ENCODE measurements around the gene RASGRP2.

The RASGRP2 gene

GRCh38 chr11:64723117-64723906 is 20.6 kb downstream of the RASGRP2 start, which contains the start of gene NRXN2:
Gene NRXN2 (minus strand): TSS chr11:64723197. CDS start chr11:64713699, 9,498 bp downstream.
- H2AFZ ChIP-seq (ENCODE audit: low read length, unreplicated experiment) = peak within 1 kb of the TSS; percentile 99
- H3K4me1 ChIP-seq (ENCODE audit: control insufficient read depth, insufficient read depth, low read length, unreplicated experiment) = no peaks in the 10 kb centered on the region
- H3K27ac ChIP-seq (ENCODE audit: low read depth, low read length) = no peak within 1 kb of the TSS
- peaks cover 37% of the 10 kb centered on the region for H3K27me3 ChIP-seq (ENCODE audit: insufficient read depth, low read length)
- H3K36me3 ChIP-seq (ENCODE audit: insufficient read depth, low read length) = no peaks in the 10 kb centered on the region
- peak within 1 kb of the TSS; percentile 84 for H3K4me3 ChIP-seq (ENCODE audit: low read depth, low read length)
- no peaks in the 10 kb centered on the region for H3K79me2 ChIP-seq (ENCODE audit: control insufficient read depth, insufficient read depth, low read length, unreplicated experiment)

- Histone ChIP-seq H3K4me3 (ENCODE audit: low read depth, low read length) (no peak overlapping the region), H2AFZ (ENCODE audit: low read length, unreplicated experiment) (no peak overlapping the region), H3K79me2 (ENCODE audit: control insufficient read depth, insufficient read depth, low read length, unreplicated experiment) (no peaks in the 10 kb centered on the region), H3K36me3 (ENCODE audit: insufficient read depth, low read length) (no peaks in the 10 kb centered on the region), H3K27me3 (ENCODE audit: insufficient read depth, low read length) (peaks cover 46% of the 10 kb centered on the region), H3K4me1 (ENCODE audit: control insufficient read depth, insufficient read depth, low read length, unreplicated experiment) (no peaks in the 10 kb centered on the region), H3K27ac (ENCODE audit: low read depth, low read length) (no peak overlapping the region)
These were observed 21.5 kb downstream of the RASGRP2 start for GRCh38 chr11:64722141-64723065.

GRCh38 chr11:64721359-64721699 is 22.6 kb downstream of the RASGRP2 start:
- H3K27ac ChIP-seq (ENCODE audit: low read depth, low read length) = no peak overlapping the region
- no peaks in the 10 kb centered on the region for H3K4me1 ChIP-seq (ENCODE audit: control insufficient read depth, insufficient read depth, low read length, unreplicated experiment)
- no peaks in the 10 kb centered on the region for H3K36me3 ChIP-seq (ENCODE audit: insufficient read depth, low read length)
- H3K79me2 ChIP-seq (ENCODE audit: control insufficient read depth, insufficient read depth, low read length, unreplicated experiment) = no peaks in the 10 kb centered on the region
- no peak overlapping the region for H3K4me3 ChIP-seq (ENCODE audit: low read depth, low read length)
- no peak overlapping the region for H2AFZ ChIP-seq (ENCODE audit: low read length, unreplicated experiment)
- peaks cover 56% of the 10 kb centered on the region for H3K27me3 ChIP-seq (ENCODE audit: insufficient read depth, low read length)

- Histone ChIP-seq H3K27ac (ENCODE audit: low read depth, low read length) (no peak overlapping the region), H2AFZ (ENCODE audit: low read length, unreplicated experiment) (no peak overlapping the region), H3K36me3 (ENCODE audit: insufficient read depth, low read length) (no peaks in the 10 kb centered on the region), H3K4me3 (ENCODE audit: low read depth, low read length) (no peak overlapping the region), H3K79me2 (ENCODE audit: control insufficient read depth, insufficient read depth, low read length, unreplicated experiment) (no peaks in the 10 kb centered on the region), H3K27me3 (ENCODE audit: insufficient read depth, low read length) (peaks cover 61% of the 10 kb centered on the region), H3K4me1 (ENCODE audit: control insufficient read depth, insufficient read depth, low read length, unreplicated experiment) (no peaks in the 10 kb centered on the region)
These were observed 23.1 kb downstream of the RASGRP2 start for GRCh38 chr11:64720640-64721358.

- Histone ChIP-seq H3K4me1 (ENCODE audit: control insufficient read depth, insufficient read depth, low read length, unreplicated experiment) (no peaks in the 10 kb centered on the region), H3K27me3 (ENCODE audit: insufficient read depth, low read length) (peaks cover 67% of the 10 kb centered on the region)
These were observed 23.8 kb downstream of the RASGRP2 start for GRCh38 chr11:64720167-64720566.

GRCh38 chr11:64719406-64719805 is 24.5 kb downstream of the RASGRP2 start:
- no peak overlapping the region for H2AFZ ChIP-seq (ENCODE audit: low read length, unreplicated experiment)
- no peaks in the 10 kb centered on the region for H3K79me2 ChIP-seq (ENCODE audit: control insufficient read depth, insufficient read depth, low read length, unreplicated experiment)
- no peak overlapping the region for H3K27ac ChIP-seq (ENCODE audit: low read depth, low read length)
- H3K4me3 ChIP-seq (ENCODE audit: low read depth, low read length) = no peak overlapping the region
- H3K36me3 ChIP-seq (ENCODE audit: insufficient read depth, low read length) = no peaks in the 10 kb centered on the region
- H3K4me1 ChIP-seq (ENCODE audit: control insufficient read depth, insufficient read depth, low read length, unreplicated experiment) = no peaks in the 10 kb centered on the region
- H3K27me3 ChIP-seq (ENCODE audit: insufficient read depth, low read length) = peaks cover 75% of the 10 kb centered on the region

More at GRCh38 chr11:64720167-64720566, 23.8 kb downstream of the RASGRP2 start:
- Histone ChIP-seq H3K36me3 (ENCODE audit: insufficient read depth, low read length) (no peaks in the 10 kb centered on the region), H3K27ac (ENCODE audit: low read depth, low read length) (no peak overlapping the region), H3K4me3 (ENCODE audit: low read depth, low read length) (no peak overlapping the region), H2AFZ (ENCODE audit: low read length, unreplicated experiment) (no peak overlapping the region), H3K79me2 (ENCODE audit: control insufficient read depth, insufficient read depth, low read length, unreplicated experiment) (no peaks in the 10 kb centered on the region)

GRCh38 chr11:64718780-64719124 is 25.2 kb downstream of the RASGRP2 start:
- no peak overlapping the region for H2AFZ ChIP-seq (ENCODE audit: low read length, unreplicated experiment)
- no peaks in the 10 kb centered on the region for H3K4me1 ChIP-seq (ENCODE audit: control insufficient read depth, insufficient read depth, low read length, unreplicated experiment)
- no peak overlapping the region for H3K27ac ChIP-seq (ENCODE audit: low read depth, low read length)
- H3K36me3 ChIP-seq (ENCODE audit: insufficient read depth, low read length) = no peaks in the 10 kb centered on the region
- H3K79me2 ChIP-seq (ENCODE audit: control insufficient read depth, insufficient read depth, low read length, unreplicated experiment) = no peaks in the 10 kb centered on the region
- H3K27me3 ChIP-seq (ENCODE audit: insufficient read depth, low read length) = peaks cover 82% of the 10 kb centered on the region
- no peak overlapping the region for H3K4me3 ChIP-seq (ENCODE audit: low read depth, low read length)

GRCh38 chr11:64718084-64718779 is 25.7 kb downstream of the RASGRP2 start:
- no peaks in the 10 kb centered on the region for H3K79me2 ChIP-seq (ENCODE audit: control insufficient read depth, insufficient read depth, low read length, unreplicated experiment)
- no peaks in the 10 kb centered on the region for H3K36me3 ChIP-seq (ENCODE audit: insufficient read depth, low read length)
- H3K27me3 ChIP-seq (ENCODE audit: insufficient read depth, low read length) = peaks cover 84% of the 10 kb centered on the region
- H3K4me1 ChIP-seq (ENCODE audit: control insufficient read depth, insufficient read depth, low read length, unreplicated experiment) = no peaks in the 10 kb centered on the region
- H3K27ac ChIP-seq (ENCODE audit: low read depth, low read length) = no peak overlapping the region
- H3K4me3 ChIP-seq (ENCODE audit: low read depth, low read length) = no peak overlapping the region
- no peak overlapping the region for H2AFZ ChIP-seq (ENCODE audit: low read length, unreplicated experiment)

- Histone ChIP-seq H3K27me3 (ENCODE audit: insufficient read depth, low read length) (peaks cover 90% of the 10 kb centered on the region), H3K4me1 (ENCODE audit: control insufficient read depth, insufficient read depth, low read length, unreplicated experiment) (no peaks in the 10 kb centered on the region)
These were observed 26.7 kb downstream of the RASGRP2 start for GRCh38 chr11:64717268-64717578.

More at GRCh38 chr11:64717268-64717578, 26.7 kb downstream of the RASGRP2 start:
- H3K79me2 ChIP-seq (ENCODE audit: control insufficient read depth, insufficient read depth, low read length, unreplicated experiment) = no peaks in the 10 kb centered on the region
- no peak overlapping the region for H3K4me3 ChIP-seq (ENCODE audit: low read depth, low read length)
- no peak overlapping the region for H2AFZ ChIP-seq (ENCODE audit: low read length, unreplicated experiment)
- H3K27ac ChIP-seq (ENCODE audit: low read depth, low read length) = no peak overlapping the region
- H3K36me3 ChIP-seq (ENCODE audit: insufficient read depth, low read length) = no peaks in the 10 kb centered on the region

Measured in ACC112 (cell line).